Fibroblast of skin of right quadriceps (primary cell): Measurements from ENCODE around the gene QPCTL.
"Not testable (repeated sequence)": the region's sequence is repeated elsewhere in the genome, so short reads cannot be mapped to it uniquely, and the experiment has no call there.

Experiments used
- DNase-seq: peaks from one replicate; pipeline ENCODE4 v3.0.0-alpha.2; 2013

QPCTL gene

GRCh38 chr19:45677351-45678230 is 14.9 kb upstream of the QPCTL start:
- DNase-seq, result peak; percentile 69

DNA sequence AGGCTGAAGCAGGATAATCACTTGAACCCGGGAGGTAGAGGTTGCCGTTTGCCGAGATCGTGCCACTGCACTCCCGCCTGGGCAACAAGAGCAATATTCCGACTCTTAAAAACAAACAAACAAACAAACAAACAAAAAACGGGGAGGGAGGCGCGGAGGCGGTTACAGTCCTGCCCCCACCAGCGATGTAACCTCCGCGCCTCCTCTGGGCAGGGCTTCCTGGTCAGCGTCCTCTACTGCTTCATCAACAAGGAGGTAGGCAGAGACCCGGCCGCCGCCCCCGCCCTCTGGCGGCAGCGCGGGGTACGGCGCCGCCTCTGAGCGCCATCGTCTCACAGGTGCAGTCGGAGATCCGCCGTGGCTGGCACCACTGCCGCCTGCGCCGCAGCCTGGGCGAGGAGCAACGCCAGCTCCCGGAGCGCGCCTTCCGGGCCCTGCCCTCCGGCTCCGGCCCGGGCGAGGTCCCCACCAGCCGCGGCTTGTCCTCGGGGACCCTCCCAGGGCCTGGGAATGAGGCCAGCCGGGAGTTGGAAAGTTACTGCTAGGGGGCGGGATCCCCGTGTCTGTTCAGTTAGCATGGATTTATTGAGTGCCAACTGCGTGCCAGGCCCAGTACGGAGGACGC is 11.0 kb upstream of the QPCTL start:
- peak; percentile 65 for DNase-seq

- DNase-seq, result no peak
These were observed 10.3 kb upstream of the QPCTL start for GRCh38 chr19:45682117-45682516.

GRCh38 chr19:45682908-45683307 is 9.6 kb upstream of the QPCTL start:
- no peak for DNase-seq

- DNase-seq, result not testable (repeated sequence)
These were observed 7.4 kb upstream of the QPCTL start for GRCh38 chr19:45685045-45685444.

GRCh38 chr19:45687599-45687998 is 4.9 kb upstream of the QPCTL start:
- DNase-seq, result no peak

DNA sequence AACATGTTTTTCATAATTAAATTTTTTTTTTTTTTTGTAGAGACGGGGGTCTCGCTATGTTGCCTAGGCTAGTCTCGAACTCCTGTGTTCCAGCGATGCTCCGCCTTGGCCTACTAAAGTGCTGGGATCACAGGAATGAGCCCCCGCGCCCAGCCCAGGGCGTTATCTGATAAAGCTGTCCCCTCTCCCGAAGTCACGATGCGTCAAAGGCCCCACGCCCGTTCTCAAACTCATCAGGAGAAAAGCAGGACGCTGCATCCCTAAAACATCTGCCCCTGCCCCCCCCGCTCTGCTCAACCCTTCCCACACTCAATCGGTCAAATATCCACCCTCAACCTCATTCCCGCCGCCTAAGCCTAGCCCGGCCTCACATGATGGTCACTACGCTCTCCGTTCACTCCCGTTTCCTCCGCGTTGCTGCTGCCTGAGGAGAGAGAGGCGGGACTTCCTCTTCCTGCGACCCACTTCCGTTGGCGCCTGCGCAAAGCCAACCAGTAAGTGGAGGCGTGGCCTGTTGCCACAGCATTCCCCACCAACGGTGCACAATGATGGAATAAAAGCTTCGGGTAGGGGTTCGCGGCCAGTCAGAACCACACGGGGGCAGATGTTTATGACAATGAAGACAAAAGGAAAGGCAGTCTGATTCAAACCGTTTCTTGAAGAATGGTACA is 815 bp upstream of the QPCTL start, which contains the start of gene SNRPD2:
Gene SNRPD2, minus strand, starts transcription at position 438 of the 671 bp plus-strand sequence. Its CDS starts 65 bp downstream, at position 373.
- peak; percentile 94 for DNase-seq

DNA sequence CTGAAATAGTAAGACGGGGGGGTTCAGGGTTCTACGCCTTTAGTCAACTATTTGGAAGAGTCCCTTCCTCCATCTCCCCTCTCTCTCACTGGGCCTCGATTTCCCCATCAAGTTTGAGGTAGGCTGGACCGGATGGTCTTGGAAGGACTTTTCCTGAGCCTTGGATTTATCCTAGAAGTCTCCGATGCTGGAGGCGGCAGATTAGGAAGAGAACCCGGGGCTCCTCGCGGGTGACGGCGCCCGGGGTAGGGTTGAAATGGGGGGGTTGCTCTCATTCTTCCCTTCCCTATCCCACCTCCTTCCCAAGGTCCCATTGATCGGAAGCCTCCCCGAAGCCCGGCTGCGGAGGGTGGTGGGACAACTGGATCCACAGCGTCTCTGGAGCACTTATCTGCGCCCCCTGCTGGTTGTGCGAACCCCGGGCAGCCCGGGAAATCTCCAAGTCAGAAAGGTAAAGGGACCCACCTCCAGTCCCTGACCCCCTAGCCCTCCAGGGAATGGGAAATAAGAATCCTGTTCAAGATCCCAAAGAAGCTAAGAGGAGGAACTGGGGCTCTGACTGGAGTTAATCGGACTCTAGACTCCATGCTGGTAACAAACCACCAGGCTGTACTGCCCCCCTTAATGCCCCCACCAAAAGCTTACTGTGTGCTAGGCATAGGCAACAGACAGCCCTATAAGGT is 781 bp downstream of the QPCTL start:
- peak; percentile 61 for DNase-seq

- no peak for DNase-seq
These were observed 9.2 kb downstream of the QPCTL start for GRCh38 chr19:45701676-45702075.

DNA sequence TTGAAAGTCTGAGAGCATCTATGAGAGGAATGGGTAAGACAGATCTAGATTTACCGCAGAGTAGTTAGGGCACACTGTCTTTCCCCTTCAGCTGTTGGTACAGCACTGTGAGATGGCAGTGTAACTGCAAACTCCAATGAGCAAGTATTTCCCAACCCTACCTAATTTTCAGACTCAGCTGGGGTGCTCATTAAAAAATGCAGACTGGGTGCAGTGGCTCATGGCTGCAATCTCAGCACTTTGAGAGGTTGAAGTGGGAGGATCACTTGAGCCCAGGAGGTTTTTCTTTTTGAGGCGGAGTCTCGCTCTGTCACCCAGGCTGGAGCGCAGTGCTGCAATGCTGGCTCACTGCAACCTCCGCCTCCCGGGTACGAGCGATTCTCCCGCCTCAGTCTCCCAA is 12.6 kb downstream of the QPCTL start:
- no peak for DNase-seq

GRCh38 chr19:45705710-45706415 is 13.4 kb downstream of the QPCTL start:
- no peak for DNase-seq

DNA sequence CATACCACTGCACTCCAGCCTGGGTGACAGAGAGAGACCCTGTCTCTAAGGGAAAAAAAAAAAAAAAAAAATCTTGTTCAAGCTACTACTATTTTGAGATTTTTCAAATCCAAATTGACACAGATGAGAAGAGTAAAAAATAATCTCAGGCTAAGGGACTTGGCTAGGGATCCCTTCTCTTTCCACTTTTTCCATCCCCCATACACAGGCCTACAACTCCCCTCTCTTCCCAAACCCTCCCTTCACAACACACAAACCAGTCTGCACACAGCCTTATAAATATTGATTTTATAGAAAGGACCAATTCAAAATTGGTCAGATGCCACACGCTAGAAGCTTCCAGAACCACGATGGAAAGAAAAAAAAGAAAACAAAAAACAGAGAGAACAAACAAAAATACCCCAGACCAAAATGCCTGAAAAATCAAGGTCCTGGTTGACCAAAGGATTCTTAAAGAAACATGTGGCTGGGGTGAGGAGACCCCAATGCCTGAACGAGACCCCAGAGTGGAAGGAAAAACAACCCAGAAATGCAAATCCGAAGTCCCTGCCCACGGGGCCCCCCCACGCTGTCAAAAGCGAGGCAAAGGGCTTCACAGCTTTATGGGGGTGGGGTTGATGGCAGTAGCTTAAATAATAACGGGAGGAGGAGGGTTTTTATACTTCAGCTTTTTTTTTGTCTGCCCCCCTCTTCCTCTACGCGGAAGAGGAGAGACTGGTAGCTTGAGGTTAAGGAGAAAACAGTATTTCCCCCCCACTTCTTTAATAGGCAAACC is 18.1 kb downstream of the QPCTL start:
- DNase-seq, result no peak

DNA sequence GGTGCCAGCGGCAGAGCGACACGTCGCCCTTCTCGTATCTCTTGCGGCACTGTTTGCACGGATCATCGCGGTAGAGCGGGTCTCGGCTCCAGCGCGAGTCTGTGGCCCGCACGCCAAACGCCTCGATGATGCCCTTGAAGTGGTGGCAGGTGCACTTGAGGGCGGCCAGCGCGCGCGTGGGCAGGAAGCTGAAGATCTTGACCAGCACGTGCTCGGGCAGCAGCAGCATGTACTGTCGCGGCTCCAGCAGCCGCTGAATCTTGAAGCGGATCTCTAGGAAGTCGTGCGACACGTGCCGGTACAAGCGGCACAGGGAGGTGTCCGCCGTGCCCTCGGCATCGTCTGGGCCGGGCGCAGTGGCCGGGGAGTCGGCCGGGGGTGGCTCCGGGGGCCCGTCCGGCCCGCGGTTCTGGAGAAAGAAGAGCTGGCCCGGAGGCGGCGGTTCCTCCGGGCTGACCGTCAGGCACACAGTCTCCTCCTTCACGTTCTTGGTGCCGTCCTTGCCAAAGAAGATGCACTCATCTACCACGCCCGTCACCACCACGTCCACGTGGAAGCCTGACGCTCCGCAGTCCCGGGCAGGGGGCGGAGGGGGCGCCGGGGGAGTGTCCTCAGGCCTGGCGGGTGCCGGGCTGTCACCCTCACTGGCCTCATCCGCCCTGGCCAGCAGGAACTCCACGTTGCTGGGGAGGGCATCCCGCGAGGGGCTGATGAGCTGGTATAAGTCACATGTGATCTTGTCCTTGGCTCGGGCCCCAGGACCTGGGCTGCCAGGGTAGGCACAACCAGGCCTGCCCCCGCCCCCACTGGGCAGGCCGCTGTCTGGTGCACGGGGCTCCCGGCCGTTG is 19.6 kb downstream of the QPCTL start:
- DNase-seq, result no peak

GRCh38 chr19:45712699-45713067 is 20.2 kb downstream of the QPCTL start:
- DNase-seq, result no peak

DNA sequence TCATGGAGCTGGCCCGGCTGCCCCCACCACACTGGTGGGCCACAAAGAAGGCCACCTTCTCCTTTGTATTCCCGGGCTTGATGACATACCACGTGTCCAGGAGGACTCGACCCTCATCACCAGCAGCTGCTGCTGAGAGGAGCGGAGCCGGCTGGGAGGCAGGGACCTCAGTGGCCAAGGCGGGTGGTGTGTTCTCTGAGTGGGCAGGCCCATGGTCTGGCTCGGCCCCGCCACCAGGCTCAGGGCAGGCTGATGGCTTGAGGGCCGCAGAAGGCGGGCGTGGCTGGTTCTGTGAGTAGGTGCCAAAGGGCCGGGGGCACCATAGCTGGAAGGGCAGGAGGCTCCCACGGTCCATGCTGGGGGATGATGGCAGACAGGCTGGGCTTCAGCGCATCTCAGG is 20.7 kb downstream of the QPCTL start:
- no peak for DNase-seq

DNA sequence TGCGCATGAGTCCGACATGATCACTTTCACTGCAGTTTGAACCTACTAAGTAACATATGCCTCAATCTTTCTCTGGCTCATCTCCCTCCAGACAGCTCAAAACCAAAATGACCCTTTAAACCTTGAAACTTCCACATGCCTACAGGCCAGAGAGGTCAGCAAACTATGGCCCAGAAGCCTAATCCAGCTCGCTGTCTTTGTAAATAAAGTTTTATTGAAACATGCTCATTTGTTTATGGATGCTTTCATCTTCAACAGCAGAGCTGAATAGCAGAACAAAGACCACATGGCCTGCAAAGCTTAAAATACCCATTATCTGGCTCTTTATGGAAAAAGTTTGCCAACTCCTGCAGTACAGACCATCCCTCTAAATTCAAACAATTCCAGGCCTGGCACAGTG is 22.7 kb downstream of the QPCTL start:
- DNase-seq, result no peak

DNA sequence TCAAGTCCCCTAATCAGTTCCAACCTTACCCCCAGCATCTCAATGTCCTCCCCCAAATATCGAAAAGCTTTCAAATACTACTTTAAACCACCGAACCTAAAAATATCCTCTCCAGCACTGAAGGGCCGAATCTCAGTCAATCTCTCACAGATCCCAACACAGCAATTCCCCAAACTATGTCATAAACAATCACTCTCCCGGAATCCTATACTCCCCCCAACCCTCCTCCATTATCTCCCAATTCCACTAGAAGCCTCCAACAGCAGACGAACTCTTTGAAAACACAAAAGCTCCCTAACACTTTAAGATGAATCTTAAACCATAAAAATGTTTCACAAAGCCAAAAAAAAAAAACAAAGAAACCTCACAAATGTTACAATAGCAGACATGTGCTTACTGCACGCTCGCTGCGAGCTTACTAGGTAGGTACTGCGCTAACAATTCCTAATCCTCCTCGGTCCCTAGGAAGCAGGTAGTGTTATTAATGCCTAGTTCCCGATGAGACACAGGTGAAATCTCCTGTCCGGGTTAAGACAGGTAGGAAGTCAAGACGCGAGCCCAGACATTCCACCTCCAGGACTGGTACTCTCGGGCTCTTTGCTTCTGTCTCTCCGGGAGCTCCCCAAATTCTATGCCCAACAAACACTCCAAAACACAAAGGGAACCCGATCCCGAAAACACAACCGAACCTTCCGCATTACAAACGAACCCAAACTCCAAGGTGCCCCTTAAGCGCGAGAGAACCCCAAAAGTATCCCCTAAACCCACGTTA is 24.1 kb downstream of the QPCTL start:
- DNase-seq, result peak; percentile 35

GRCh38 chr19:45717131-45717982 is 24.9 kb downstream of the QPCTL start:
- DNase-seq, result peak; percentile 99
